NCI-H526 (cell line): ENCODE measurements around the gene SEC61A2.

ENCODE experiments used
- DNase-seq, 2 experiments: peaks; one replicate each; lab custom pipeline; 2025; lab: John Stamatoyannopoulos, UW

The SEC61A2 gene

GRCh38 chr10:12196531-12197211, 67.2 kb downstream of the SEC61A2 start:
- peak in 1 of 2 experiments; percentile 35 for DNase-seq

DNA sequence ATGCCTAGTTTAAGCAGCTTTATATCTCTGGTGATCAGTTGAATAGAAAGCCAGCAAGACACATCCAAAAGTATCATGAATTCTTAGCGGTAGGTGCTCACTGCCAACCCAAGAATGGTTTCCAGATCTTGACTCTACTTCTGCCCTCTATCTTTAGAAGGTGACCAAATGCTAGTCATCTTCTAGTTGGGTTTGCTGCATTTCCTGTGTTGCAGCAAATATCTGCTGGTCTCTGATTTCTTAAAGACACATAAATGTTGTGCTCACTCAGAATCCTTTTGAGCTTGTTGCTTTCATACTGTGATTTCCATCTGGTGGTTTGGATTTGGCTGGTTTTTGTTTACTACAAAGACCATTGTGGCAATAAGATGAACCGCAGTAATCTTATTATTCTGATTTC, 68.7 kb downstream of the SEC61A2 start:
- no peak for DNase-seq

- no peak for DNase-seq
Measured at GRCh38 chr10:12200850-12201249, 71.4 kb downstream of the SEC61A2 start.

- DNase-seq: no peak
Measured at GRCh38 chr10:12201543-12201942, 72.1 kb downstream of the SEC61A2 start.

DNA sequence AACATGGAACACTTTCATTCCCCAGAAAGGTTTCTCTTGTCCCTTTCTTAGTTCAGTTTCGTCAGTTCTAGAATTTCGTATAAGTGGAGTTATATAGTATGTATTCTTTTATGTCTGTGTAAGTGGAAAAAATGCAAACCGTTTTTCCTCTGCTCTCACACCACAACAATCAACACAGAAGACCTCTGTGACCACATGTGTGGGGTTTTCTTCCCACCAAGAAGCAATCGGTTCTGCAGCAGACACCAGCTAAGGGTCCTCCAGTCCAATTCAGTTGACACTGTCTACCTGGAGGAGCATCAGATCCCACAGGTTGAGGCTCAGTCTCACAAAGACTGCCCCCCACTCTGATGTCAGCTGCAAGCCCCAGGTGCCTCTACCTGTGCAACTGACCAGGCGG, 72.7 kb downstream of the SEC61A2 start:
- no peak for DNase-seq

- DNase-seq: no peak
Measured at GRCh38 chr10:12205082-12205481, 75.6 kb downstream of the SEC61A2 start.

GRCh38 chr10:12207114-12207513, 77.6 kb downstream of the SEC61A2 start:
- DNase-seq: no peak

DNA sequence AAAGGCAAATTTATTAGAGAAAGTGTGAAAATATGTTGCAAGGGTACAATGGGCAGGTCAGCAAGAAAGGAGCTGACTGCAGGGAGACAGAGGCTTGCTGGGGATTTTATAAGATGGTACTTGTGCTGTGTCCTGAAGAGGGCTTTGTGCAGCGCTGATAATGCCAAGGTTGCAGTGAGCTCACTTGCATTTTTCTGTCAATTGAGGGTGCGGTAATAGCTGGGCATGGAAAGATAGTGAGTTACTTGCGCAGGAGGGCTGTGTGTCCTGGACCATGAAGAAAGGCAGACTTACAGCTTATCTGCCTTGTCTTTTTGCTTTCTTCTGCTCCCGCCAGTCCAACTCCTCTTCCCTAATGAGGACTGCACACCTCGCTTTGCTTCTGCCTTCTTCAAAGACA, 79.0 kb downstream of the SEC61A2 start:
- no peak for DNase-seq

DNA sequence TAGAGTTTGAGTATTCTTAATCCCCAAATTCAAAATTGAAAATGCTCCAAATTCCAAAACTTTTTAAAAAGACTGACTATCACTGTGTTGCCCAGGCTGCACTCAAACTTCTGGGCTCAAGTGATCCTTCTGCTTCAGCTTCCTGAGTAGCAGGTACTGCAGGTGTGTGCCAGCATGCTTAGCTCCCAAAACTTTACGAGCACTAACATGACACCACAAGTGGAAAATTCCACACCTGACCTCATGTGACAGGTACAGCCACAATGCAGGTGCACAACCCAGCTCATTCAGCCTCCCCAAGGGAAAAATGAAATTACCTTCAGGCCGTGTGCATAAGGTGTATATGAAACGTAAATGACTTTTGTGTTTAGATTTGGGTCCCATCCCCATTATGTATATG, 83.0 kb downstream of the SEC61A2 start:
- peak in 1 of 2 experiments; percentile 48 for DNase-seq

DNA sequence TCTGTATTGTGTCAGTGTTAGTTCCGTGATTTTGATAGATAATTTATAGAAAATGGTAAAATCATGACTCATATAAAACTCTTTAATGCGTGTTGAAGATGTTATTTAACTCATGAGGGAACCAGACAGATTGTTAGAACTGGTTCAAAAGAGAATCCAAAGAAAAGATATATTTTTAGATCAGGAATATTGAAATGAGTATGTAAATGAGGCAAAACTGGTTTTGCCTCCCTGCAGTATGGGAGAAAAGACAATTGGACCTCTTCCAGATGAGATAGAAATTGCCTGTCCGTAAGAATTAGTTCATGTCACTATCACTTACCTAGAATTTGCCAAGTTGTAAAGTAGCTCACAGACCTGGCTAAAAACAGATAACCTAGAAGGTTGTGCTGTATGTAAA, 84.1 kb downstream of the SEC61A2 start:
- peak in 1 of 2 experiments; percentile 48 for DNase-seq

- DNase-seq: no peak
Measured at GRCh38 chr10:12214093-12214492, 84.6 kb downstream of the SEC61A2 start.

- DNase-seq: peak in 1 of 2 experiments; percentile 64
Measured at GRCh38 chr10:12214763-12215218, 85.3 kb downstream of the SEC61A2 start.
